HL-60 (cell line): Measurements from ENCODE around the gene LGALS3.

Source experiments
- POLR2AphosphoS5 ChIP-seq: IDR thresholded peaks from 2 replicates; pipeline ENCODE4 v1.6.1; 2012; ENCODE audit warnings: low read depth
- SPI1 ChIP-seq: IDR thresholded peaks from 2 replicates; pipeline ENCODE4 v1.6.1; 2012; ENCODE audit warnings: low read depth, mild to moderate bottlenecking, borderline replicate concordance
- TF ChIP-seq, protein P1 (sequence below): IDR thresholded peaks from one replicate; pipeline ENCODE4 v1.5.1; 2011; ENCODE audit warnings: low read length, control low read depth, inconsistent platforms; ENCODE audit not compliant: insufficient read depth
- TF ChIP-seq, protein P2 (sequence below): IDR thresholded peaks from 2 replicates; pipeline ENCODE4 v1.6.1; 2012; ENCODE audit warnings: low read depth; ENCODE audit not compliant: insufficient replicate concordance

DNA sequence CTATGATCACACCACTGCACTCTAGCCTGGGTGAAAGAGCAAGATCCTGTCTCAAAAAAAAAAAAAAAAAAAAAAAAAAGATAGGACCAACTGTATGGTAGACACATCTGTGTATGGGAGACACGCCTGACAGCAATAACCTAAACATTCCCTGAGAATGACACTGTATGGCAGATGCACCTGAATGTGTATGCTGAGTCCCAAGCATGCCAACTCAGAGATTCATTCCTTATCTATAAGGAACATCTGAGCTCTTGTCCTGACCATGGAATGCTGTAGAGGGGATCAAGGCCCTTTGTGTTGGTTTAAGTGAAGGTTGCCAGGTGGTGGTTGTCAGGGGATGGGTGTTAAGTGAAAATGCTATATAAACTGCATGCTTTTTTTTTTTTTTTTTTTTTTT lies 19.2 kb upstream of the LGALS3 start:
- TF ChIP-seq, protein P1, sequence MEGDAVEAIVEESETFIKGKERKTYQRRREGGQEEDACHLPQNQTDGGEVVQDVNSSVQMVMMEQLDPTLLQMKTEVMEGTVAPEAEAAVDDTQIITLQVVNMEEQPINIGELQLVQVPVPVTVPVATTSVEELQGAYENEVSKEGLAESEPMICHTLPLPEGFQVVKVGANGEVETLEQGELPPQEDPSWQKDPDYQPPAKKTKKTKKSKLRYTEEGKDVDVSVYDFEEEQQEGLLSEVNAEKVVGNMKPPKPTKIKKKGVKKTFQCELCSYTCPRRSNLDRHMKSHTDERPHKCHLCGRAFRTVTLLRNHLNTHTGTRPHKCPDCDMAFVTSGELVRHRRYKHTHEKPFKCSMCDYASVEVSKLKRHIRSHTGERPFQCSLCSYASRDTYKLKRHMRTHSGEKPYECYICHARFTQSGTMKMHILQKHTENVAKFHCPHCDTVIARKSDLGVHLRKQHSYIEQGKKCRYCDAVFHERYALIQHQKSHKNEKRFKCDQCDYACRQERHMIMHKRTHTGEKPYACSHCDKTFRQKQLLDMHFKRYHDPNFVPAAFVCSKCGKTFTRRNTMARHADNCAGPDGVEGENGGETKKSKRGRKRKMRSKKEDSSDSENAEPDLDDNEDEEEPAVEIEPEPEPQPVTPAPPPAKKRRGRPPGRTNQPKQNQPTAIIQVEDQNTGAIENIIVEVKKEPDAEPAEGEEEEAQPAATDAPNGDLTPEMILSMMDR: no peak
- TF ChIP-seq POLR2AphosphoS5 (no peak), SPI1 (no peak)
- TF ChIP-seq, protein P2, sequence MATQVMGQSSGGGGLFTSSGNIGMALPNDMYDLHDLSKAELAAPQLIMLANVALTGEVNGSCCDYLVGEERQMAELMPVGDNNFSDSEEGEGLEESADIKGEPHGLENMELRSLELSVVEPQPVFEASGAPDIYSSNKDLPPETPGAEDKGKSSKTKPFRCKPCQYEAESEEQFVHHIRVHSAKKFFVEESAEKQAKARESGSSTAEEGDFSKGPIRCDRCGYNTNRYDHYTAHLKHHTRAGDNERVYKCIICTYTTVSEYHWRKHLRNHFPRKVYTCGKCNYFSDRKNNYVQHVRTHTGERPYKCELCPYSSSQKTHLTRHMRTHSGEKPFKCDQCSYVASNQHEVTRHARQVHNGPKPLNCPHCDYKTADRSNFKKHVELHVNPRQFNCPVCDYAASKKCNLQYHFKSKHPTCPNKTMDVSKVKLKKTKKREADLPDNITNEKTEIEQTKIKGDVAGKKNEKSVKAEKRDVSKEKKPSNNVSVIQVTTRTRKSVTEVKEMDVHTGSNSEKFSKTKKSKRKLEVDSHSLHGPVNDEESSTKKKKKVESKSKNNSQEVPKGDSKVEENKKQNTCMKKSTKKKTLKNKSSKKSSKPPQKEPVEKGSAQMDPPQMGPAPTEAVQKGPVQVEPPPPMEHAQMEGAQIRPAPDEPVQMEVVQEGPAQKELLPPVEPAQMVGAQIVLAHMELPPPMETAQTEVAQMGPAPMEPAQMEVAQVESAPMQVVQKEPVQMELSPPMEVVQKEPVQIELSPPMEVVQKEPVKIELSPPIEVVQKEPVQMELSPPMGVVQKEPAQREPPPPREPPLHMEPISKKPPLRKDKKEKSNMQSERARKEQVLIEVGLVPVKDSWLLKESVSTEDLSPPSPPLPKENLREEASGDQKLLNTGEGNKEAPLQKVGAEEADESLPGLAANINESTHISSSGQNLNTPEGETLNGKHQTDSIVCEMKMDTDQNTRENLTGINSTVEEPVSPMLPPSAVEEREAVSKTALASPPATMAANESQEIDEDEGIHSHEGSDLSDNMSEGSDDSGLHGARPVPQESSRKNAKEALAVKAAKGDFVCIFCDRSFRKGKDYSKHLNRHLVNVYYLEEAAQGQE: no peak
